ENCODE data around the gene HDAC11. TPM values are rescaled to one million over a fixed set of nuclear protein-coding genes. Genes with fewer than 3 reads are reported as not detected.

HDAC11 gene
- polyA plus RNA-seq, 2 of the 4 experiments (the other 2 are of a cell fraction) = 5.6 to 8.4 TPM

- ATAC-seq = no peak
- WGBS (ENCODE audit: missing lambda C conversion rate) = 57% methylated on average over 5 of the region's 5 CpGs
Measured at GRCh38 chr3:13529196-13530112, 49.3 kb downstream of the HDAC11 start.

GRCh38 chr3:13530241-13531009 is 50.3 kb downstream of the HDAC11 start:
- H3K4me1 ChIP-seq = 0 out of 3 replicates have a peak, but pooled peaks cover 4% of the 10 kb centered on the region
- ChIA-PET CTCF (interaction anchor here (1.0 to 4.8 kb wide), 5 partner anchors 9 to 118 kb away, joined by 3 to 29 read pairs (median 3); no protein-coding TSS in a partner anchor), POLR2A (no interaction called here)
- FAIRE-seq = no peak
- ATAC-seq = no peak
- no peak overlapping the region for H3K4me2 ChIP-seq
- no peak for TF ChIP-seq RNF2 (IDR thresholded peaks at IDR 0.05; ENCODE audit: borderline replicate concordance, low read depth)
- H3K9me3 ChIP-seq = no peaks in the 10 kb centered on the region
- WGBS (ENCODE audit: missing lambda C conversion rate) = 67% methylated on average over 12 of the region's 12 CpGs
- H3K27ac ChIP-seq = no peak overlapping the region
- no peak overlapping the region for H3K4me3 ChIP-seq
- DNase-seq (ENCODE audit: low read depth in 1 of 2, low spot score in 1 of 2) = no peak

More at GRCh38 chr3:13529196-13530112, 49.3 kb downstream of the HDAC11 start:
- Histone ChIP-seq H3K4me2 (no peak overlapping the region), H3K4me1 (0 out of 3 replicates have a peak, but pooled peaks cover 4% of the 10 kb centered on the region), H3K4me3 (no peak overlapping the region), H3K9me3 (no peaks in the 10 kb centered on the region), H3K27ac (no peak overlapping the region; a peak in 1 of 6 replicates)
- CTCF ChIA-PET = interaction anchor here (1.0 to 4.8 kb wide), 7 partner anchors 10 to 121 kb away, joined by 3 to 29 read pairs (median 4); no protein-coding TSS in a partner anchor
- no peak for DNase-seq (ENCODE audit: low read depth in 1 of 2, low spot score in 1 of 2)
- TF ChIP-seq POLR2A (IDR thresholded peaks at IDR 0.05; ENCODE audit: low read length) = no peak
- no peak for TF ChIP-seq MYC (IDR thresholded peaks at IDR 0.05; ENCODE audit: borderline replicate concordance, low read length)
- no peak for TF ChIP-seq HOXA7 (CRISPR knock-in tag; IDR thresholded peaks at IDR 0.05)
- TF ChIP-seq PHF8 (IDR thresholded peaks at IDR 0.05; ENCODE audit: borderline replicate concordance, low read depth) = no peak
- TF ChIP-seq ESRRA (IDR thresholded peaks at IDR 0.05; ENCODE audit: borderline replicate concordance, low read length) = no peak
- POLR2A ChIA-PET = no interaction called here
- FAIRE-seq = no peak

GRCh38 chr3:13532085-13532484 is 52.0 kb downstream of the HDAC11 start:
- DNase-seq (ENCODE audit: low read depth in 1 of 2, low spot score in 1 of 2) (no peak), FAIRE-seq (no peak), ATAC-seq (no peak)
- H3K27ac ChIP-seq = peak overlapping the region in 1 of 2 experiments; percentile 7; a peak in 1 of 6 replicates
- peaks cover 15% of the 10 kb centered on the region for H3K4me1 ChIP-seq
- WGBS (ENCODE audit: missing lambda C conversion rate) = 76% methylated on average over 6 of the region's 9 CpGs
- H3K4me3 ChIP-seq = no peak overlapping the region
- CTCF ChIA-PET = no interaction called here
- no peaks in the 10 kb centered on the region for H3K9me3 ChIP-seq
- no peak for TF ChIP-seq RAD21 (conservative IDR thresholded peaks at IDR 0.05 in 1 of 2, IDR thresholded peaks at IDR 0.05 in 1 of 2)
- TF ChIP-seq HDAC2 (IDR thresholded peaks at IDR 0.05) = no peak
- TF ChIP-seq FOSB (CRISPR knock-in tag; IDR thresholded peaks at IDR 0.05) = no peak
- no peak for TF ChIP-seq TFCP2L1 (CRISPR knock-in tag; IDR thresholded peaks at IDR 0.05)
- TF ChIP-seq ZNF302 (CRISPR knock-in tag; IDR thresholded peaks at IDR 0.05) = no peak
- no peak for TF ChIP-seq HOXA7 (CRISPR knock-in tag; IDR thresholded peaks at IDR 0.05)
- no peak for TF ChIP-seq KDM1A (IDR thresholded peaks at IDR 0.05; ENCODE audit: low read depth)
- TF ChIP-seq CTCF (IDR thresholded peaks at IDR 0.05) = no peak
- TF ChIP-seq CBX2 (IDR thresholded peaks at IDR 0.05; ENCODE audit: borderline replicate concordance, low read depth) = no peak
- TF ChIP-seq ESRRA (IDR thresholded peaks at IDR 0.05; ENCODE audit: borderline replicate concordance, low read length) = no peak
- TF ChIP-seq MAFK (IDR thresholded peaks at IDR 0.05; ENCODE audit: partially characterized antibody) = no peak
- no peak overlapping the region for H3K4me2 ChIP-seq
- POLR2A ChIA-PET = no interaction called here

All from A549 (cell line).